GM12874 (cell line): ENCODE results near the gene ATM.

Source experiments
- TF ChIP-seq, protein P1 (sequence below): IDR thresholded peaks from 2 replicates; pipeline ENCODE4 v1.5.1; 2011; ENCODE audit warnings: low read depth, mild to moderate bottlenecking, control low read depth, low read length, moderate library complexity; ENCODE audit not compliant: insufficient read depth

Gene ATM

GRCh38 chr11:108417551-108417950 is 194.7 kb downstream of the ATM start:
- TF ChIP-seq, protein P1, sequence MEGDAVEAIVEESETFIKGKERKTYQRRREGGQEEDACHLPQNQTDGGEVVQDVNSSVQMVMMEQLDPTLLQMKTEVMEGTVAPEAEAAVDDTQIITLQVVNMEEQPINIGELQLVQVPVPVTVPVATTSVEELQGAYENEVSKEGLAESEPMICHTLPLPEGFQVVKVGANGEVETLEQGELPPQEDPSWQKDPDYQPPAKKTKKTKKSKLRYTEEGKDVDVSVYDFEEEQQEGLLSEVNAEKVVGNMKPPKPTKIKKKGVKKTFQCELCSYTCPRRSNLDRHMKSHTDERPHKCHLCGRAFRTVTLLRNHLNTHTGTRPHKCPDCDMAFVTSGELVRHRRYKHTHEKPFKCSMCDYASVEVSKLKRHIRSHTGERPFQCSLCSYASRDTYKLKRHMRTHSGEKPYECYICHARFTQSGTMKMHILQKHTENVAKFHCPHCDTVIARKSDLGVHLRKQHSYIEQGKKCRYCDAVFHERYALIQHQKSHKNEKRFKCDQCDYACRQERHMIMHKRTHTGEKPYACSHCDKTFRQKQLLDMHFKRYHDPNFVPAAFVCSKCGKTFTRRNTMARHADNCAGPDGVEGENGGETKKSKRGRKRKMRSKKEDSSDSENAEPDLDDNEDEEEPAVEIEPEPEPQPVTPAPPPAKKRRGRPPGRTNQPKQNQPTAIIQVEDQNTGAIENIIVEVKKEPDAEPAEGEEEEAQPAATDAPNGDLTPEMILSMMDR: peak; percentile 19; the same call in 1 of the 2 replicates
